Natural killer cell (primary cell): ENCODE results near the gene MB21D2. TPM values are rescaled to one million over a fixed set of nuclear protein-coding genes. Genes with fewer than 3 reads are reported as not detected.

Experiments
- ATAC-seq, 3 donors: fragments of 150-1000 bp in 2 of 3; fragments of 200-7000 bp in 1 of 3; cut with Tn5 transposase; 1 replicate in 1 of 3; 2 replicates in 2 of 3; pipeline ENCODE4 v1.10.0; 2021; ENCODE audit warnings: mild to moderate bottlenecking in 2 of 3, moderate library complexity in 2 of 3
- DNase-seq, 2 donors: peaks; one replicate each; pipeline versions ENCODE4 v3.0.0 to v3.0.0-alpha.2; 2013 to 2021; ENCODE audit warnings: mixed read lengths in 1 of 2
- H3K27ac ChIP-seq: one replicate; pipeline ENCODE4 v1.5.1; 2013; ENCODE audit warnings: mild to moderate bottlenecking, low read length
- H3K27me3 ChIP-seq: one replicate; pipeline ENCODE4 v1.6.1; 2013; ENCODE audit warnings: low read length; ENCODE audit not compliant: control insufficient read depth, insufficient read depth
- H3K36me3 ChIP-seq: one replicate; pipeline ENCODE4 v1.6.1; 2013; ENCODE audit warnings: low read length; ENCODE audit not compliant: control insufficient read depth, insufficient read depth
- H3K4me1 ChIP-seq: one replicate; pipeline ENCODE4 v1.6.1; 2013; ENCODE audit warnings: low read length; ENCODE audit not compliant: control insufficient read depth, insufficient read depth
- H3K4me3 ChIP-seq: one replicate; pipeline ENCODE4 v1.5.1; 2013; ENCODE audit warnings: low read length
- H3K9me3 ChIP-seq: one replicate; pipeline ENCODE4 v1.6.1; 2013; ENCODE audit warnings: low read length; ENCODE audit not compliant: control insufficient read depth, insufficient read depth
- H3K27ac Mint-ChIP-seq, 2 donors: one replicate each; pipeline ENCODE4 v1.8.0; 2022; ENCODE audit warnings: mild to moderate bottlenecking in 2 of 2, mixed read lengths in 2 of 2, moderate library complexity in 1 of 2
- H3K27me3 Mint-ChIP-seq, 2 donors: one replicate each; pipeline ENCODE4 v1.8.0; 2022; ENCODE audit warnings: low read depth in 2 of 2, mixed read lengths in 2 of 2
- H3K36me3 Mint-ChIP-seq: one replicate; pipeline ENCODE4 v1.8.0; 2022; ENCODE audit warnings: mixed read lengths
- H3K4me1 Mint-ChIP-seq, 2 donors: one replicate each; pipeline ENCODE4 v1.8.0; 2022; ENCODE audit warnings: mixed read lengths in 2 of 2
- H3K4me3 Mint-ChIP-seq: one replicate; pipeline ENCODE4 v1.8.0; 2022; ENCODE audit warnings: mild to moderate bottlenecking, moderate library complexity, mixed read lengths
- H3K9me3 Mint-ChIP-seq, 2 donors: one replicate each; pipeline ENCODE4 v1.8.0; 2022; ENCODE audit warnings: mixed read lengths in 2 of 2
- WGBS: methylation state at CpG from one replicate; pipeline ENCODE4 v1.1.7; 2013; ENCODE audit warnings: missing lambda C conversion rate; ENCODE audit not compliant: insufficient coverage; 5-methylcytosine and 5-hydroxymethylcytosine counted together
- intact Hi-C: fragments of 100-400 bp; cut with micrococcal nuclease; formaldehyde crosslinking; loops from one replicate; pipeline ENCODE4 v1.14.2; 2022
- total RNA-seq, 4 donors: library from RNA; stranded (reverse); fragments of 120-200 nt in 1 of 4; gene quantifications; one replicate each; pipeline versions ENCODE4 v1.2.3 to v1.2.4, GENCODE V29; 2013 to 2022
- TF ChIP-seq, protein P1 (sequence below): fragments of 200-600 bp; IDR thresholded peaks from one replicate; pipeline ENCODE4 v1.8.0; 2022; ENCODE audit warnings: antibody characterized with exemption

Gene MB21D2
- total RNA-seq, 3 donors from 2014 or later (not counting 1 experiment from before 2014, with no cell fraction given), result 0.19 to 0.45 (median 0.27) TPM

DNA sequence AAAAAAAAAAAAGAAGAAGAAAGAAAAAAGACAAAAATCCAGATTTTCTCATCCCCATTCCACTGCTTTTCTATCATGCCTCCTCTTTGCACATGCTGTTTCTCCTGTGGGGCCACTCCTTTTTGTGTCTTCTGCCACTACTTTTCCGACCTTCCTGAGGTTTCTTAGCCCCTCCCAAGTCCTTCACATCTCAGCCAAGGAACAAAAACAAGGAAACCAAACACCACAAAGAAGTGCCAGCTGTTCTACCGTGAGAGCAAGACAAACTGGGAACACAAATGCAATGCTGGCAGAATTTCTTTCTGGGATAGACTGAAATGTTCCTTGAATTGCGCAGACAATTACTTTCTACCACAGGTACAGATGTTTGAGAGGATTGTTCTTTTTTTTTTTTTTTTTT is 83.2 kb downstream of the MB21D2 start:
- H3K4me1 ChIP-seq, result no peaks in the 10 kb centered on the region
- H3K9me3 ChIP-seq, result no peaks in the 10 kb centered on the region
- TF ChIP-seq, protein P1, sequence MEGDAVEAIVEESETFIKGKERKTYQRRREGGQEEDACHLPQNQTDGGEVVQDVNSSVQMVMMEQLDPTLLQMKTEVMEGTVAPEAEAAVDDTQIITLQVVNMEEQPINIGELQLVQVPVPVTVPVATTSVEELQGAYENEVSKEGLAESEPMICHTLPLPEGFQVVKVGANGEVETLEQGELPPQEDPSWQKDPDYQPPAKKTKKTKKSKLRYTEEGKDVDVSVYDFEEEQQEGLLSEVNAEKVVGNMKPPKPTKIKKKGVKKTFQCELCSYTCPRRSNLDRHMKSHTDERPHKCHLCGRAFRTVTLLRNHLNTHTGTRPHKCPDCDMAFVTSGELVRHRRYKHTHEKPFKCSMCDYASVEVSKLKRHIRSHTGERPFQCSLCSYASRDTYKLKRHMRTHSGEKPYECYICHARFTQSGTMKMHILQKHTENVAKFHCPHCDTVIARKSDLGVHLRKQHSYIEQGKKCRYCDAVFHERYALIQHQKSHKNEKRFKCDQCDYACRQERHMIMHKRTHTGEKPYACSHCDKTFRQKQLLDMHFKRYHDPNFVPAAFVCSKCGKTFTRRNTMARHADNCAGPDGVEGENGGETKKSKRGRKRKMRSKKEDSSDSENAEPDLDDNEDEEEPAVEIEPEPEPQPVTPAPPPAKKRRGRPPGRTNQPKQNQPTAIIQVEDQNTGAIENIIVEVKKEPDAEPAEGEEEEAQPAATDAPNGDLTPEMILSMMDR, result no peak
- H3K4me3 Mint-ChIP-seq, result no peak overlapping the region
- H3K4me3 ChIP-seq, result no peak overlapping the region
- no peaks in the 10 kb centered on the region for H3K4me1 Mint-ChIP-seq
- 69% methylated on average over 3 of the region's 3 CpGs for WGBS
- peaks cover 0 to 2% of the 10 kb centered on the region in 2 donors for H3K9me3 Mint-ChIP-seq
- H3K36me3 Mint-ChIP-seq, result no peaks in the 10 kb centered on the region
- no peaks in the 10 kb centered on the region for H3K36me3 ChIP-seq
- no peak for DNase-seq
- H3K27ac ChIP-seq, result no peak overlapping the region
- intact Hi-C loops, result no loop called here
- no peaks in the 10 kb centered on the region for H3K27me3 ChIP-seq
- H3K27ac Mint-ChIP-seq, result no peak overlapping the region
- H3K27me3 Mint-ChIP-seq, result no peaks in the 10 kb centered on the region
- ATAC-seq, result no peak

DNA sequence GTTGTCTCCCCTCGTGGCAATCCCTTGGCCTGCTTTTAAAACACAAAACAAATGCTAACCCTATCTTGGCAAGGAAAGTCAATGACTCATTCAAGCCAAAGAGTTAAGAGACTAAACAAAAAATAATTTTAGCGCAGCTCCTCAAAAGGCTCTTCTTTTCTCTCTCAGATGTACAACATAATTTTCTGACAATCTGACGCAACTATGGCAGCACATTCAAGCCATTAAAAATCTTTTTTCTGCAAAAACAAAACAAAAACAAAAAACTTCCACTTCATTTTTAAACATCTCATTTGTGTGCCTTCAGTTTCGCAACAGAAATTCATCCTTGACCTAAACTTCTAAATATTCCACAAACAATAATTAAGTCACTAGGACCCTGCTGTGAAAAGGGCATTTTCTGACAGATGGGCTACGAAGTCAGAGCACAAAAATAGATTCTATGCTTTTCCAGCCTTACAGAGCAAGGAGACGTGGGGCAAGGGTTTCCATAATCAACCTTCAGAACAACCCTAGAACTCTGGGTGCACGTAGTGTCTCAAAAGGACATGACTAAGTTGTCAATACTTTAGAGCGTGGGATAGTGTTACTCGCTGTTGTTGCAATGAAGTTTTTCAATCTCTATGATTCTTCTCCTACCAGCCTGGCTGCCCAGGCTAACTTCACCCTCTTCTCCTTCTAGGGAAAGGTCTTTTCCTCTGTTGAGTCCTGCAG is 84.3 kb downstream of the MB21D2 start:
- H3K27ac ChIP-seq, result no peak overlapping the region
- Mint-ChIP-seq H3K36me3 (no peaks in the 10 kb centered on the region), H3K27me3 (no peaks in the 10 kb centered on the region), H3K27ac (no peak overlapping the region), H3K4me1 (no peaks in the 10 kb centered on the region), H3K4me3 (no peak overlapping the region), H3K9me3 (peaks cover 0 to 2% of the 10 kb centered on the region in 2 donors)
- DNase-seq (no peak), ATAC-seq (no peak)
- 84% methylated on average over 9 of the region's 9 CpGs for WGBS
- H3K4me1 ChIP-seq, result no peaks in the 10 kb centered on the region
- H3K27me3 ChIP-seq, result no peaks in the 10 kb centered on the region
- TF ChIP-seq, protein P1, result no peak
- no peaks in the 10 kb centered on the region for H3K36me3 ChIP-seq
- H3K9me3 ChIP-seq, result no peaks in the 10 kb centered on the region
- intact Hi-C loops, result no loop called here
- no peak overlapping the region for H3K4me3 ChIP-seq

DNA sequence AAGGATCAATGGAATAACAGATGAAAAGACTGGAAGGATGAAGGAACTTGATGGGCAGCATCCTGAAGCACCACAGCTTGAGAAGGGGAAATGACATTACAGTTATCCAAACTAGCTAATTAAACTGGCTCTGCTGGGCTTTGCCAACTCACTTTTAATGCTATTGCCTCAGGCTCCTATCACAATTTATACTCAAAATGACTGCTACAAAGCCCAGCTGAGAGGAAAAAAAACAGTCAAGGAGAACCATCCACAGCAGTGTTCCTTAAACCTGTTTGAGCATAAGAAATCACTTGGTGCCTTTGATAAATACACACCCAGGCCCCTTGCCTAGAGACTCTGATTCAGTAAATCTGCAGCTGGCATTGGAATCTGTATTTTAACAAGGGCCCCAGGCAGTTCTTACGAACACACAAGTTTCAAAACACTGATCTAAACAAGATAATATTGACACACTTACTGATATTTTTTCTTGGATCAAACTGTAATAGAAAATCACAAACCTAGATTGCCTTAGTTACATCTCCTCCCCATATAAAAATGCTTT is 85.8 kb downstream of the MB21D2 start:
- Histone ChIP-seq H3K27ac (no peak overlapping the region), H3K4me1 (no peaks in the 10 kb centered on the region), H3K27me3 (no peaks in the 10 kb centered on the region), H3K4me3 (no peak overlapping the region), H3K36me3 (no peaks in the 10 kb centered on the region), H3K9me3 (no peaks in the 10 kb centered on the region)
- H3K4me3 Mint-ChIP-seq, result no peak overlapping the region
- WGBS, result 78% methylated on average over 1 of the region's 1 CpG
- H3K4me1 Mint-ChIP-seq, result no peaks in the 10 kb centered on the region
- ATAC-seq (no peak), DNase-seq (no peak)
- no peaks in the 10 kb centered on the region for H3K27me3 Mint-ChIP-seq
- no peak overlapping the region for H3K27ac Mint-ChIP-seq
- H3K36me3 Mint-ChIP-seq, result no peaks in the 10 kb centered on the region
- TF ChIP-seq, protein P1, result no peak
- intact Hi-C loops, result no loop called here
- H3K9me3 Mint-ChIP-seq, result peaks cover 3 to 4% of the 10 kb centered on the region in 2 donors
